ENCODE results near the gene CA6. TPM values are rescaled to one million over a fixed set of nuclear protein-coding genes. Genes with fewer than 3 reads are reported as not detected.
A peak's percentile ranks its signal among the peaks of the same experiment; 100 is the strongest.

CA6 gene
- total and polyA plus RNA-seq, 2 of the 8 experiments (the other 6 are each of a cell fraction or from before 2014, with no cell fraction given): not detected

DNA sequence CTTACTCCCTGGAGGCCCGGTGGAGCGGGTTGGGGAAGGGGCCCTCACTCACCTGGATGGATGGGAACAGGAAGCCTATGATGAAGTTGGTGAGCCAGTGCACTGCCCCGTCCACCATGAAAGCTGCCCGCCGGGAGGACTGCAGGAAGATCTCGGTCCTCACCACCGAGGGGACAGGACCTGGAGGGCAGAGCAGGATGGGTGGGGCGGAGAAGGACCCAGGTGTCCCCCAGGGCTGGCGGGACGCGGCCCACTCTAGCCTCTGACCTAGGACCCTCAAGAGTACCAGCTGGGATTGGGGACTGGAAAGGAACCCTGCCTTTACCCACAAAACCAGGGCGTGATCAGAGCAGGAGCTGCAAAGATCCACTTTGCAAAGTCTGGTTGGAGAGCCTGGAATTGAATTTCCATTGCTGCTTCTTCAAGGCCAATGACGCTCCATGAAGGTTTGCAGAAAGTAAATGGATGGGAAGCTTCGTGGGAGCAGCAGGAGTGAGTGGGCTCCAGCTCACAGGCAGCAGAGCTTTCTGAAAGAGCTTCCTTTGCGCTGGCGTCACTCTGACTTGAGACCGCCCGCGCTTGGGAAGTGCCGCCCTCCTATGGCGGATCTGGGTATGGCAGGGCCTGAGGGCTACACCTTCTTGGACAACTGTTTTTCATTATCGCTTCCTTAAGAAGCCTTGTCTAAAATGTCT lies 59.2 kb downstream of the CA6 start (continued):
- TF ChIP-seq, protein P1, sequence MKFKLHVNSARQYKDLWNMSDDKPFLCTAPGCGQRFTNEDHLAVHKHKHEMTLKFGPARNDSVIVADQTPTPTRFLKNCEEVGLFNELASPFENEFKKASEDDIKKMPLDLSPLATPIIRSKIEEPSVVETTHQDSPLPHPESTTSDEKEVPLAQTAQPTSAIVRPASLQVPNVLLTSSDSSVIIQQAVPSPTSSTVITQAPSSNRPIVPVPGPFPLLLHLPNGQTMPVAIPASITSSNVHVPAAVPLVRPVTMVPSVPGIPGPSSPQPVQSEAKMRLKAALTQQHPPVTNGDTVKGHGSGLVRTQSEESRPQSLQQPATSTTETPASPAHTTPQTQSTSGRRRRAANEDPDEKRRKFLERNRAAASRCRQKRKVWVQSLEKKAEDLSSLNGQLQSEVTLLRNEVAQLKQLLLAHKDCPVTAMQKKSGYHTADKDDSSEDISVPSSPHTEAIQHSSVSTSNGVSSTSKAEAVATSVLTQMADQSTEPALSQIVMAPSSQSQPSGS (IDR thresholded peaks at IDR 0.05; ENCODE audit: low read length): peak; percentile 65; the same call in 1 of the 2 replicates
- TF ChIP-seq TCF12 (IDR thresholded peaks at IDR 0.05; ENCODE audit: low read depth, low read length): no peak
- no peak for TF ChIP-seq POLR2A (IDR thresholded peaks at IDR 0.05; ENCODE audit: control extremely low read depth in 1 of 2, low read depth in 2 of 2, low read length in 2 of 2)
- TF ChIP-seq, protein P2, sequence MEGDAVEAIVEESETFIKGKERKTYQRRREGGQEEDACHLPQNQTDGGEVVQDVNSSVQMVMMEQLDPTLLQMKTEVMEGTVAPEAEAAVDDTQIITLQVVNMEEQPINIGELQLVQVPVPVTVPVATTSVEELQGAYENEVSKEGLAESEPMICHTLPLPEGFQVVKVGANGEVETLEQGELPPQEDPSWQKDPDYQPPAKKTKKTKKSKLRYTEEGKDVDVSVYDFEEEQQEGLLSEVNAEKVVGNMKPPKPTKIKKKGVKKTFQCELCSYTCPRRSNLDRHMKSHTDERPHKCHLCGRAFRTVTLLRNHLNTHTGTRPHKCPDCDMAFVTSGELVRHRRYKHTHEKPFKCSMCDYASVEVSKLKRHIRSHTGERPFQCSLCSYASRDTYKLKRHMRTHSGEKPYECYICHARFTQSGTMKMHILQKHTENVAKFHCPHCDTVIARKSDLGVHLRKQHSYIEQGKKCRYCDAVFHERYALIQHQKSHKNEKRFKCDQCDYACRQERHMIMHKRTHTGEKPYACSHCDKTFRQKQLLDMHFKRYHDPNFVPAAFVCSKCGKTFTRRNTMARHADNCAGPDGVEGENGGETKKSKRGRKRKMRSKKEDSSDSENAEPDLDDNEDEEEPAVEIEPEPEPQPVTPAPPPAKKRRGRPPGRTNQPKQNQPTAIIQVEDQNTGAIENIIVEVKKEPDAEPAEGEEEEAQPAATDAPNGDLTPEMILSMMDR (IDR thresholded peaks at IDR 0.05; ENCODE audit: control extremely low read depth in 1 of 3, insufficient read depth in 1 of 3, low read depth in 1 of 3, low read length in 3 of 3): peak; percentile 88 to 94 (median 93)
- TF ChIP-seq CREB1 (IDR thresholded peaks at IDR 0.05): peak; percentile 63
- peak; percentile 40; the same call in 1 of the 2 replicates for TF ChIP-seq JUND (IDR thresholded peaks at IDR 0.05; ENCODE audit: low read length)
- no peak for TF ChIP-seq JUN (IDR thresholded peaks at IDR 0.05; ENCODE audit: low read depth, low read length)
- no peak for TF ChIP-seq RXRA (IDR thresholded peaks at IDR 0.05; ENCODE audit: insufficient read depth, low read depth, low read length)
- TF ChIP-seq BRCA1 (IDR thresholded peaks at IDR 0.05; ENCODE audit: low read depth, low read length): no peak
- TF ChIP-seq RAD21 (IDR thresholded peaks at IDR 0.05 in 1 of 2, conservative IDR thresholded peaks at IDR 0.05 in 1 of 2; ENCODE audit: low read depth in 2 of 2, low read length in 2 of 2): peak; percentile 85 to 88
- no peak for TF ChIP-seq RBBP5 (IDR thresholded peaks at IDR 0.05; ENCODE audit: borderline replicate concordance, low read depth, low read length)
- TF ChIP-seq SP4 (IDR thresholded peaks at IDR 0.05; ENCODE audit: low read length): no peak
- TF ChIP-seq TAF1 (IDR thresholded peaks at IDR 0.05; ENCODE audit: low read depth, low read length): no peak
- no peak for TF ChIP-seq NRF1 (IDR thresholded peaks at IDR 0.05; ENCODE audit: low read depth, low read length)
- TF ChIP-seq ASH2L (IDR thresholded peaks at IDR 0.05; ENCODE audit: low read length): no peak
- TF ChIP-seq BCL11A (IDR thresholded peaks at IDR 0.05; ENCODE audit: low read depth in 2 of 2, low read length in 2 of 2): no peak
- TF ChIP-seq SIX5 (IDR thresholded peaks at IDR 0.05; ENCODE audit: low read depth, low read length): no peak
- TF ChIP-seq POU5F1 (IDR thresholded peaks at IDR 0.05; ENCODE audit: low read depth, low read length): no peak
